ENCODE data around the gene KLHL22. TPM values are rescaled to one million over a fixed set of nuclear protein-coding genes. Genes with fewer than 3 reads are reported as not detected.
A peak's percentile ranks its signal among the peaks of the same experiment; 100 is the strongest.

Gene KLHL22
- total and polyA plus RNA-seq, 2 donors (not counting 3 experiments of a cell fraction or from before 2014, with no cell fraction given): 24.2 to 33.6 TPM

DNA sequence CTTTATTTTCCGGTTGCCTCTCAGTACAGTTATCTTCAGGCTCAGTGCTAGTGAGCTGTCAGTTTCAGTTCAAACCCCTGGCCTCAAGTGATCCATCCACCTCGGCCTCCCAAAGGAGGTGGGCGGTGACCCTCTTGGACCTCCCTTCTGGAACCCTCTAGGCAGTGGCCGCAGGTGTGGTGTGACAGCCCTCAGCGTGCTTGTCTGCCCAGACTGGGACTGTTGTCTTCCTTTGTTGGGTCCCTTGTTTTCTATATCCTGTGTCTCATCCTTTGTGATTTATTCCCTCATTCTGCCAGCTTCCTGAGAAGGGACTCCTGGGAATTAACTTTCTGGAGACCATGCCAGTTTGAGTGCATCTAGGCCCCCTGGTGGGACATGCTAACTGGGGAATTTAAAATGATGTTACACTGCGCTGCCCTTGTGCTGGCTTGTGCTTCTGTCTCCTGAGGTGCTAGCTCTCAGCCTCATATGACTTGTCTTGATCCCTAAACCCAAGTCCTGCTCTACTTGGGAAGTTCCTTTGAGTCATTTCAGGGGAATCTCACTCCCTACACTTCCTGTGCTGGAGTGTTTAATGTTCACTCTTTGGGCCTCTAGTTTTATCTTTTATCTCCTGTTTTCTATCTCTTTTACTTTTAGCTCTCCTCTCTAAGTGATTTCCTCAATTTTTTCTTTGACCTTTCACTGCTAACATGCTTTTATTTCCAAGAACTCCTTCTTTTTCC lies 31.2 kb upstream of the KLHL22 start:
- no TSS peak for BruUV-seq (replicated peaks)
- Histone ChIP-seq H3K9ac (replicated peaks; ENCODE audit: extremely low read depth, insufficient read depth, low read length) (no peak overlapping the region), H3K4me2 (ENCODE audit: insufficient read depth, low read length) (peak overlapping the region; percentile 53), H2AFZ (ENCODE audit: low read depth, low read length) (no peak overlapping the region), H3K9me3 (replicated peaks; ENCODE audit: control insufficient read depth, insufficient read depth, low read length) (no peaks in the 10 kb centered on the region), H3K9me1 (replicated peaks; ENCODE audit: control insufficient read depth, extremely low read depth, insufficient read depth, low read length) (no peaks in the 10 kb centered on the region), H3K36me3 (ENCODE audit: control insufficient read depth in 2 of 2, extremely low read depth in 1 of 2, insufficient read depth in 2 of 2, low read length in 2 of 2) (peaks cover 4 to 9% of the 10 kb centered on the region in 2 experiments), H3K4me1 (ENCODE audit: control insufficient read depth, extremely low read depth, insufficient read depth, low read length) (peaks cover 59% of the 10 kb centered on the region), H3K79me2 (ENCODE audit: control insufficient read depth, insufficient read depth, low read length) (peaks cover 95% of the 10 kb centered on the region), H3K4me3 (replicated peaks in 1 of 3; ENCODE audit: insufficient read depth in 1 of 3, low read depth in 1 of 3, low read length in 3 of 3) (no peak overlapping the region), H3K27ac (ENCODE audit: insufficient read depth, low read depth, low read length) (peak overlapping the region; percentile 56), H3K27me3 (ENCODE audit: control insufficient read depth in 2 of 2, insufficient read depth in 2 of 2, low read length in 2 of 2) (no peaks in the 10 kb centered on the region), H4K20me1 (replicated peaks; ENCODE audit: control insufficient read depth, extremely low read depth, insufficient read depth, low read length) (peaks cover 3% of the 10 kb centered on the region)
- POLR2A ChIA-PET: interaction anchor here (0.7 to 1.1 kb wide), 2 partner anchors 10 to 58 kb away, joined by 3 read pairs; no protein-coding TSS in a partner anchor
- intact Hi-C loops (cut with micrococcal nuclease) (loop anchor here (1.0 kb wide), 1 partner anchor 17 kb away; no protein-coding TSS in a partner anchor), dilution Hi-C loops (cut with MboI; ENCODE audit: extremely low pct_ligation_motif_present, low sequenced_read_pairs) (no loop called here)
- CTCF ChIA-PET: interaction anchor here (0.6 to 2.2 kb wide), 15 partner anchors 7 to 109 kb away, joined by 3 to 11 read pairs (median 4); partner anchors contain the start of gene MED15
- FAIRE-seq: peak; percentile 85
- DNase-seq (ENCODE audit: low read depth, low spot score): peak; percentile 55
- TF ChIP-seq, protein P1, sequence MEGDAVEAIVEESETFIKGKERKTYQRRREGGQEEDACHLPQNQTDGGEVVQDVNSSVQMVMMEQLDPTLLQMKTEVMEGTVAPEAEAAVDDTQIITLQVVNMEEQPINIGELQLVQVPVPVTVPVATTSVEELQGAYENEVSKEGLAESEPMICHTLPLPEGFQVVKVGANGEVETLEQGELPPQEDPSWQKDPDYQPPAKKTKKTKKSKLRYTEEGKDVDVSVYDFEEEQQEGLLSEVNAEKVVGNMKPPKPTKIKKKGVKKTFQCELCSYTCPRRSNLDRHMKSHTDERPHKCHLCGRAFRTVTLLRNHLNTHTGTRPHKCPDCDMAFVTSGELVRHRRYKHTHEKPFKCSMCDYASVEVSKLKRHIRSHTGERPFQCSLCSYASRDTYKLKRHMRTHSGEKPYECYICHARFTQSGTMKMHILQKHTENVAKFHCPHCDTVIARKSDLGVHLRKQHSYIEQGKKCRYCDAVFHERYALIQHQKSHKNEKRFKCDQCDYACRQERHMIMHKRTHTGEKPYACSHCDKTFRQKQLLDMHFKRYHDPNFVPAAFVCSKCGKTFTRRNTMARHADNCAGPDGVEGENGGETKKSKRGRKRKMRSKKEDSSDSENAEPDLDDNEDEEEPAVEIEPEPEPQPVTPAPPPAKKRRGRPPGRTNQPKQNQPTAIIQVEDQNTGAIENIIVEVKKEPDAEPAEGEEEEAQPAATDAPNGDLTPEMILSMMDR (IDR thresholded peaks at IDR 0.05; ENCODE audit: extremely low read depth in 1 of 2, insufficient read depth in 1 of 2, low read depth in 1 of 2, low read length in 2 of 2): peak; percentile 9 to 19
- TF ChIP-seq FOS (IDR thresholded peaks at IDR 0.05; ENCODE audit: borderline replicate concordance, insufficient read depth, low read length): peak; percentile 66
- TF ChIP-seq POLR2AphosphoS5 (IDR thresholded peaks at IDR 0.05; ENCODE audit: insufficient read depth, low read depth, low read length): no peak
- no peak for TF ChIP-seq EZH2 (IDR thresholded peaks at IDR 0.05; ENCODE audit: borderline replicate concordance, low read depth, low read length, severe bottlenecking)
- TF ChIP-seq GATA2 (IDR thresholded peaks at IDR 0.05; ENCODE audit: insufficient read depth, insufficient read length, low read depth, low read length): peak; percentile 60
- no peak for TF ChIP-seq MYC (IDR thresholded peaks at IDR 0.05; ENCODE audit: low read depth, low read length)
- TF ChIP-seq, protein P2, sequence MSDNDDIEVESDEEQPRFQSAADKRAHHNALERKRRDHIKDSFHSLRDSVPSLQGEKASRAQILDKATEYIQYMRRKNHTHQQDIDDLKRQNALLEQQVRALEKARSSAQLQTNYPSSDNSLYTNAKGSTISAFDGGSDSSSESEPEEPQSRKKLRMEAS (IDR thresholded peaks at IDR 0.05; ENCODE audit: insufficient read depth, insufficient read length): no peak
- TF ChIP-seq POLR2A (IDR thresholded peaks at IDR 0.05; ENCODE audit: low read depth, low read length): no peak
- TF ChIP-seq JUN (IDR thresholded peaks at IDR 0.05; ENCODE audit: borderline replicate concordance, insufficient read depth, insufficient read length, low read depth): no peak

Measured in endothelial cell of umbilical vein (primary cell).